ENCODE measurements around the gene PLXNC1.

PLXNC1 gene

DNA sequence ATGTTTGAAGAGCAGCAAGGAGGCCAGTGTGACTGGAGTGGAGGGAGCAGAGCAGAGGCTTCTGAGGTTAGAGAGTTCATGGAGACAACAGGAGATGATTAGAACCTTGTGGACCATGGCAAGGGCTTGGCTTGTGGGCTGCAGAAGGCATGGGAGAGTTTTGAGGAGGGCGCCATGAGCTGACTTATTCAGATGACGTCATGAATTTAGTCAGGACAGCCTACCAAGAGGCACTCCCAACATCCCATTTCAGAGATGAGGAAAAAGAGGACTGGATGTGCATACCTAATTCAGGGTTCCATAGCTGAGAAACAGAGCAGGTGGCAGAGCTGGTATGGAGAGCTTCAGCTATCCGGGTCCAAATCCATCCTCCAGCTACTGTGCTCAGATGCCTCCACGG is 101.8 kb downstream of the PLXNC1 start:
- H3K27ac ChIP-seq (ENCODE audit: extremely low read depth, low read depth, low read length) = no peak overlapping the region
- no peak for TF ChIP-seq ZNF623 (tag by site-specific recombination; IDR thresholded peaks at IDR 0.05)
- TF ChIP-seq, protein P1, sequence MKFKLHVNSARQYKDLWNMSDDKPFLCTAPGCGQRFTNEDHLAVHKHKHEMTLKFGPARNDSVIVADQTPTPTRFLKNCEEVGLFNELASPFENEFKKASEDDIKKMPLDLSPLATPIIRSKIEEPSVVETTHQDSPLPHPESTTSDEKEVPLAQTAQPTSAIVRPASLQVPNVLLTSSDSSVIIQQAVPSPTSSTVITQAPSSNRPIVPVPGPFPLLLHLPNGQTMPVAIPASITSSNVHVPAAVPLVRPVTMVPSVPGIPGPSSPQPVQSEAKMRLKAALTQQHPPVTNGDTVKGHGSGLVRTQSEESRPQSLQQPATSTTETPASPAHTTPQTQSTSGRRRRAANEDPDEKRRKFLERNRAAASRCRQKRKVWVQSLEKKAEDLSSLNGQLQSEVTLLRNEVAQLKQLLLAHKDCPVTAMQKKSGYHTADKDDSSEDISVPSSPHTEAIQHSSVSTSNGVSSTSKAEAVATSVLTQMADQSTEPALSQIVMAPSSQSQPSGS (tag by site-specific recombination; IDR thresholded peaks at IDR 0.05; ENCODE audit: low read depth) = peak; percentile 36; the same call in 1 of the 2 replicates
- no peaks in the 10 kb centered on the region for H3K36me3 ChIP-seq (ENCODE audit: control insufficient read depth in 2 of 2, insufficient read depth in 1 of 2, low read length in 2 of 2)
- H3K9me3 ChIP-seq (ENCODE audit: control insufficient read depth, insufficient read depth, low read depth, low read length) = no peaks in the 10 kb centered on the region
- no peak overlapping the region for H3K4me3 ChIP-seq (ENCODE audit: low read depth, low read length)
- no peaks in the 10 kb centered on the region for H3K4me1 ChIP-seq (ENCODE audit: control insufficient read depth, insufficient read depth, low read length)
- POLR2A ChIA-PET = no interaction called here
- CTCF ChIA-PET = no interaction called here

DNA sequence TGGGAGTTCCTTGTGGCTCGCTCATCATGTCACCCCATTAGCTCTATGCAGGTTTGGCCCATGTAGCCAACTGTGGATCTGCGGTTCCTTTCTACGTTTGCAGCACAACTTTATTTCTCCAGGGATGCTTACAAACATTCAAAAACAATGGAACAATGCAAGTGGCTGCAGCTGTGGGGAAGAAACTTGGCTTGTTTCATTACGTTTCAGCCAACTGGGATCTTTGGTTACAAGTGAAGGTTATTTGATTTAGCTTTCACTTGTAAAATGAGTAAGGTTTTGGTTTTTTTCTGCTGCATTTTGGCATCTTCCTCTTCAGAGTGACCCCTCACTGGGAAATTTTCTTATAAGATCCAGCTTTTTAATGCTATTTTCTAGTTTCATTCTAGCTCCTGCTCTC is 105.9 kb downstream of the PLXNC1 start:
- ChIA-PET POLR2A (no interaction called here), CTCF (interaction anchor here (0.6 kb wide), 1 partner anchor 946 kb away, joined by 4 read pairs; no protein-coding TSS in a partner anchor)

DNA sequence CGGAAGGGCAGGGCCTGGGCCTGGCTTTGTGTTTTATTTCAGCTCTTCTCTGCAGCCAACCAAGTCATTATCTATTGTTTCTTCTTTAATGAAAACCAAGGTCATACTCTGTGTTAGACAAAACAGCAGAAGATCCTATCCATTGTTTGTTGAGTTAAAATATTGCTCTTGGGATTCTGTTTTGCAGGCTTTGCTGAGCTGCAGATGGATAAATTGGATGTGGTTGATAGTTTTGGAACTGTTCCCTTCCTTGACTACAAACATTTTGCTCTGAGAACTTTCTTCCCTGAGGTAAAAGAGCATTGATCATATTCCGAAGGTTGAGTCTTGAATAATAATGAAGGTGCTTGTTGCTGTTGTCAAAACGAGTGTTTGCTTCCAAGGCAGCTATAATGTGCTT is 106.6 kb downstream of the PLXNC1 start:
- Histone ChIP-seq H3K36me3 (ENCODE audit: control insufficient read depth in 2 of 2, insufficient read depth in 1 of 2, low read length in 2 of 2) (no peaks in the 10 kb centered on the region), H3K4me1 (ENCODE audit: control insufficient read depth, insufficient read depth, low read length) (no peaks in the 10 kb centered on the region), H3K4me3 (ENCODE audit: low read depth, low read length) (no peak overlapping the region), H3K27ac (ENCODE audit: extremely low read depth, low read depth, low read length) (no peak overlapping the region), H3K9me3 (ENCODE audit: control insufficient read depth, insufficient read depth, low read depth, low read length) (no peaks in the 10 kb centered on the region)
- CTCF ChIA-PET = no interaction called here
- no peak for TF ChIP-seq ZNF521 (tag by site-specific recombination; IDR thresholded peaks at IDR 0.05)
- no peak for TF ChIP-seq IKZF3 (tag by site-specific recombination; IDR thresholded peaks at IDR 0.05)
- TF ChIP-seq ZNF658 (tag by site-specific recombination; IDR thresholded peaks at IDR 0.05) = no peak
- TF ChIP-seq, protein P2, sequence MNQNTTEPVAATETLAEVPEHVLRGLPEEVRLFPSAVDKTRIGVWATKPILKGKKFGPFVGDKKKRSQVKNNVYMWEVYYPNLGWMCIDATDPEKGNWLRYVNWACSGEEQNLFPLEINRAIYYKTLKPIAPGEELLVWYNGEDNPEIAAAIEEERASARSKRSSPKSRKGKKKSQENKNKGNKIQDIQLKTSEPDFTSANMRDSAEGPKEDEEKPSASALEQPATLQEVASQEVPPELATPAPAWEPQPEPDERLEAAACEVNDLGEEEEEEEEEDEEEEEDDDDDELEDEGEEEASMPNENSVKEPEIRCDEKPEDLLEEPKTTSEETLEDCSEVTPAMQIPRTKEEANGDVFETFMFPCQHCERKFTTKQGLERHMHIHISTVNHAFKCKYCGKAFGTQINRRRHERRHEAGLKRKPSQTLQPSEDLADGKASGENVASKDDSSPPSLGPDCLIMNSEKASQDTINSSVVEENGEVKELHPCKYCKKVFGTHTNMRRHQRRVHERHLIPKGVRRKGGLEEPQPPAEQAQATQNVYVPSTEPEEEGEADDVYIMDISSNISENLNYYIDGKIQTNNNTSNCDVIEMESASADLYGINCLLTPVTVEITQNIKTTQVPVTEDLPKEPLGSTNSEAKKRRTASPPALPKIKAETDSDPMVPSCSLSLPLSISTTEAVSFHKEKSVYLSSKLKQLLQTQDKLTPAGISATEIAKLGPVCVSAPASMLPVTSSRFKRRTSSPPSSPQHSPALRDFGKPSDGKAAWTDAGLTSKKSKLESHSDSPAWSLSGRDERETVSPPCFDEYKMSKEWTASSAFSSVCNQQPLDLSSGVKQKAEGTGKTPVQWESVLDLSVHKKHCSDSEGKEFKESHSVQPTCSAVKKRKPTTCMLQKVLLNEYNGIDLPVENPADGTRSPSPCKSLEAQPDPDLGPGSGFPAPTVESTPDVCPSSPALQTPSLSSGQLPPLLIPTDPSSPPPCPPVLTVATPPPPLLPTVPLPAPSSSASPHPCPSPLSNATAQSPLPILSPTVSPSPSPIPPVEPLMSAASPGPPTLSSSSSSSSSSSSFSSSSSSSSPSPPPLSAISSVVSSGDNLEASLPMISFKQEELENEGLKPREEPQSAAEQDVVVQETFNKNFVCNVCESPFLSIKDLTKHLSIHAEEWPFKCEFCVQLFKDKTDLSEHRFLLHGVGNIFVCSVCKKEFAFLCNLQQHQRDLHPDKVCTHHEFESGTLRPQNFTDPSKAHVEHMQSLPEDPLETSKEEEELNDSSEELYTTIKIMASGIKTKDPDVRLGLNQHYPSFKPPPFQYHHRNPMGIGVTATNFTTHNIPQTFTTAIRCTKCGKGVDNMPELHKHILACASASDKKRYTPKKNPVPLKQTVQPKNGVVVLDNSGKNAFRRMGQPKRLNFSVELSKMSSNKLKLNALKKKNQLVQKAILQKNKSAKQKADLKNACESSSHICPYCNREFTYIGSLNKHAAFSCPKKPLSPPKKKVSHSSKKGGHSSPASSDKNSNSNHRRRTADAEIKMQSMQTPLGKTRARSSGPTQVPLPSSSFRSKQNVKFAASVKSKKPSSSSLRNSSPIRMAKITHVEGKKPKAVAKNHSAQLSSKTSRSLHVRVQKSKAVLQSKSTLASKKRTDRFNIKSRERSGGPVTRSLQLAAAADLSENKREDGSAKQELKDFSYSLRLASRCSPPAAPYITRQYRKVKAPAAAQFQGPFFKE (tag by site-specific recombination; IDR thresholded peaks at IDR 0.05; ENCODE audit: borderline replicate concordance) = no peak
- TF ChIP-seq OSR2 (tag by site-specific recombination; IDR thresholded peaks at IDR 0.05) = no peak
- no peak for TF ChIP-seq ZNF24 (tag by site-specific recombination; IDR thresholded peaks at IDR 0.05)
- TF ChIP-seq ZNF747 (tag by site-specific recombination; IDR thresholded peaks at IDR 0.05) = no peak
- no peak for TF ChIP-seq ZNF223 (tag by site-specific recombination; IDR thresholded peaks at IDR 0.05)
- TF ChIP-seq KLF7 (tag by site-specific recombination; IDR thresholded peaks at IDR 0.05; ENCODE audit: borderline replicate concordance) = no peak
- TF ChIP-seq, protein P3, sequence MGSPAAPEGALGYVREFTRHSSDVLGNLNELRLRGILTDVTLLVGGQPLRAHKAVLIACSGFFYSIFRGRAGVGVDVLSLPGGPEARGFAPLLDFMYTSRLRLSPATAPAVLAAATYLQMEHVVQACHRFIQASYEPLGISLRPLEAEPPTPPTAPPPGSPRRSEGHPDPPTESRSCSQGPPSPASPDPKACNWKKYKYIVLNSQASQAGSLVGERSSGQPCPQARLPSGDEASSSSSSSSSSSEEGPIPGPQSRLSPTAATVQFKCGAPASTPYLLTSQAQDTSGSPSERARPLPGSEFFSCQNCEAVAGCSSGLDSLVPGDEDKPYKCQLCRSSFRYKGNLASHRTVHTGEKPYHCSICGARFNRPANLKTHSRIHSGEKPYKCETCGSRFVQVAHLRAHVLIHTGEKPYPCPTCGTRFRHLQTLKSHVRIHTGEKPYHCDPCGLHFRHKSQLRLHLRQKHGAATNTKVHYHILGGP (tag by site-specific recombination; IDR thresholded peaks at IDR 0.05) = no peak
- TF ChIP-seq ZNF571 (tag by site-specific recombination; IDR thresholded peaks at IDR 0.05) = no peak
- no peak for TF ChIP-seq ZFP69B (tag by site-specific recombination; IDR thresholded peaks at IDR 0.05)
- TF ChIP-seq ZNF146 (tag by site-specific recombination; IDR thresholded peaks at IDR 0.05) = no peak
- POLR2A ChIA-PET = no interaction called here

More for the DNA sequence above, 105.9 kb downstream of the PLXNC1 start:
- Histone ChIP-seq H3K27ac (ENCODE audit: extremely low read depth, low read depth, low read length) (no peak overlapping the region), H3K9me3 (ENCODE audit: control insufficient read depth, insufficient read depth, low read depth, low read length) (no peaks in the 10 kb centered on the region), H3K36me3 (ENCODE audit: control insufficient read depth in 2 of 2, insufficient read depth in 1 of 2, low read length in 2 of 2) (no peaks in the 10 kb centered on the region), H3K4me1 (ENCODE audit: control insufficient read depth, insufficient read depth, low read length) (no peaks in the 10 kb centered on the region), H3K4me3 (ENCODE audit: low read depth, low read length) (no peak overlapping the region)
- TF ChIP-seq MEIS1 (CRISPR knock-in tag; IDR thresholded peaks at IDR 0.05; ENCODE audit: borderline replicate concordance) (no peak), ZBTB1 (tag by site-specific recombination; IDR thresholded peaks at IDR 0.05) (no peak), ZNF366 (tag by site-specific recombination; conservative IDR thresholded peaks at IDR 0.05) (no peak), HOXC10 (CRISPR knock-in tag; IDR thresholded peaks at IDR 0.05) (no peak), KLF10 (tag by site-specific recombination; IDR thresholded peaks at IDR 0.05) (no peak), ZNF830 (tag by site-specific recombination; IDR thresholded peaks at IDR 0.05; ENCODE audit: low read depth) (no peak), ZNF221 (tag by site-specific recombination; IDR thresholded peaks at IDR 0.05; ENCODE audit: borderline replicate concordance) (no peak), ZNF560 (tag by site-specific recombination; IDR thresholded peaks at IDR 0.05; ENCODE audit: borderline replicate concordance) (no peak), FEZF1 (tag by site-specific recombination; IDR thresholded peaks at IDR 0.05) (no peak), ZNF837 (tag by site-specific recombination; IDR thresholded peaks at IDR 0.05) (no peak), ZNF2 (tag by site-specific recombination; IDR thresholded peaks at IDR 0.05) (no peak)
- TF ChIP-seq, protein P4, sequence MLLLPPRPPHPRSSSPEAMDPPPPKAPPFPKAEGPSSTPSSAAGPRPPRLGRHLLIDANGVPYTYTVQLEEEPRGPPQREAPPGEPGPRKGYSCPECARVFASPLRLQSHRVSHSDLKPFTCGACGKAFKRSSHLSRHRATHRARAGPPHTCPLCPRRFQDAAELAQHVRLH (tag by site-specific recombination; IDR thresholded peaks at IDR 0.05) = no peak

All from HEK293 (cell line).